ENCODE data around the gene KCNQ1. TPM values are rescaled to one million over a fixed set of nuclear protein-coding genes. Genes with fewer than 3 reads are reported as not detected.

Gene KCNQ1
- polyA plus RNA-seq, 3 donors = 11.5 to 13.4 (median 12.7) TPM

GRCh38 chr11:2805388-2806056, 360.7 kb downstream of the KCNQ1 start:
- no peak for DNase-seq

GRCh38 chr11:2806351-2807024, 361.7 kb downstream of the KCNQ1 start:
- DNase-seq = no peak

GRCh38 chr11:2807025-2807681, 362.3 kb downstream of the KCNQ1 start:
- peak; percentile 72 for DNase-seq

GRCh38 chr11:2807801-2808241, 363.0 kb downstream of the KCNQ1 start:
- no peak for DNase-seq

- DNase-seq = no peak
Measured at GRCh38 chr11:2808850-2809846, 364.3 kb downstream of the KCNQ1 start.

GRCh38 chr11:2809854-2810253, 365.0 kb downstream of the KCNQ1 start:
- no peak for DNase-seq

- DNase-seq = no peak
Measured at GRCh38 chr11:2810411-2811205, 365.8 kb downstream of the KCNQ1 start.

- DNase-seq = no peak
Measured at GRCh38 chr11:2811206-2812091, 366.6 kb downstream of the KCNQ1 start.

- peak; percentile 74 for DNase-seq
Measured at GRCh38 chr11:2812371-2812991, 367.7 kb downstream of the KCNQ1 start.

GRCh38 chr11:2813141-2813908, 368.5 kb downstream of the KCNQ1 start:
- DNase-seq = no peak

- no peak for DNase-seq
Measured at GRCh38 chr11:2813968-2814367, 369.2 kb downstream of the KCNQ1 start.

GRCh38 chr11:2814751-2815150, 369.9 kb downstream of the KCNQ1 start:
- DNase-seq = no peak

- DNase-seq = no peak
Measured at GRCh38 chr11:2815762-2816496, 371.1 kb downstream of the KCNQ1 start.

GRCh38 chr11:2816523-2816922, 371.7 kb downstream of the KCNQ1 start:
- DNase-seq = no peak

GRCh38 chr11:2816941-2817421, 372.2 kb downstream of the KCNQ1 start:
- DNase-seq = no peak

- no peak for DNase-seq
Measured at GRCh38 chr11:2817431-2817830, 372.6 kb downstream of the KCNQ1 start.

- no peak for DNase-seq
Measured at GRCh38 chr11:2818021-2818420, 373.2 kb downstream of the KCNQ1 start.

- DNase-seq = no peak
Measured at GRCh38 chr11:2818503-2818902, 373.7 kb downstream of the KCNQ1 start.
